ENCODE measurements around the gene EXD3. TPM values are rescaled to one million over a fixed set of nuclear protein-coding genes. Genes with fewer than 3 reads are reported as not detected.
A peak's percentile ranks its signal among the peaks of the same experiment; 100 is the strongest.

EXD3 gene
- total RNA-seq, 1 experiment from 2014 or later: 15.3 TPM

DNA sequence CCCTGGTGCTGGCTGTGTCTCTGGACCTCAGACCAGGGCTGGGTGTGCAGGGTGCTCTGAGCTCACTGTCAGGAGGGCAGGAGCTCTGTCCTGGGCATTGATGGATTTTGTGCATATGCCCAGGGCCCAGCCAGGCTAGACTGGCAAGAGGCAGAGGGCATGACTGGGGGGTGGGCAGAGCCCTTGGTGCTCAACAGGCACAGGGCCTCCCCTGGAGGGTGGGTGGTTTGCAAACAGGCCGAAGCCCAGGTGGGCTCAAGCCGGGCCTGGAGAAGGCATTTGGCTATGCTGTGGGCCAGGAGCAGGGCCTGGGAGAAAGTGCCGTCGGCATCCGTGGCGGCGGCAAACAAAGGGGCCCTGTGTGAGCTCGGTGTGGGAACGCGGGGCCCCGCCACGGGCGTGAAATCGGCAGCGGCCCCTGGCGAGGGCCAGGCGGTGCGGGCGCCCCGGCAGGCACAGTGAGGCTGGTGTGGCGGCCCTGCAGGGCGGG, 119.0 kb downstream of the EXD3 start:
- Histone ChIP-seq H3K23ac (ENCODE audit: insufficient read length, low read depth, low read length) (no peak overlapping the region), H3K56ac (ENCODE audit: insufficient read length, low read depth, low read length) (no peak overlapping the region), H4K5ac (ENCODE audit: insufficient read length, low read depth, low read length) (no peak overlapping the region), H2BK120ac (ENCODE audit: low read depth, low read length, poor library complexity, severe bottlenecking) (no peak overlapping the region), H3K27me3 (ENCODE audit: insufficient read depth, low read length) (no peaks in the 10 kb centered on the region; the same call in 1 of the 2 replicates), H4K20me1 (ENCODE audit: control insufficient read depth, insufficient read depth, insufficient read length) (no peaks in the 10 kb centered on the region), H3K4me2 (ENCODE audit: insufficient read depth, insufficient read length, low read length) (no peak overlapping the region), H3K9me3 (ENCODE audit: control insufficient read depth, low read depth, low read length) (no peaks in the 10 kb centered on the region), H3K14ac (ENCODE audit: insufficient read depth, low read length) (no peak overlapping the region), H2BK20ac (ENCODE audit: low read depth, low read length, poor library complexity, severe bottlenecking) (no peak overlapping the region), H3T11ph (ENCODE audit: low read length) (no peak overlapping the region), H3K9ac (ENCODE audit: extremely low read depth, insufficient read length, low read length) (no peak overlapping the region), H2AK5ac (ENCODE audit: insufficient read length, low read length) (no peak overlapping the region), H3K79me1 (ENCODE audit: insufficient read depth, low read depth, low read length, poor library complexity, severe bottlenecking) (no peaks in the 10 kb centered on the region), H3K79me2 (ENCODE audit: insufficient read depth, low read length) (no peaks in the 10 kb centered on the region), H2BK12ac (ENCODE audit: insufficient read length, low read depth, low read length) (no peak overlapping the region), H3K18ac (ENCODE audit: insufficient read length, low read depth, low read length) (no peak overlapping the region), H2BK5ac (ENCODE audit: insufficient read length, low read length) (no peak overlapping the region), H2BK15ac (ENCODE audit: low read depth, low read length) (no peak overlapping the region), H3K4me1 (ENCODE audit: insufficient read depth, low read length) (peaks cover 2% of the 10 kb centered on the region; the same call in 1 of the 2 replicates), H2AFZ (ENCODE audit: low read length) (no peak overlapping the region), H4K91ac (ENCODE audit: insufficient read length, low read depth, low read length) (no peak overlapping the region), H3K27ac (ENCODE audit: insufficient read length, low read depth, low read length) (no peak overlapping the region), H4K8ac (replicated peaks; ENCODE audit: insufficient read length, low read depth, low read length) (no peak overlapping the region), H3K23me2 (ENCODE audit: insufficient read length, low read depth, low read length, poor library complexity, severe bottlenecking) (peaks cover 5% of the 10 kb centered on the region), H3K4ac (ENCODE audit: low read depth, low read length) (no peak overlapping the region)
- Mint-ChIP-seq H3K36me3 (ENCODE audit: insufficient read depth in 1 of 3, low read depth in 3 of 3) (peaks cover 0 to 2% (median 0%) of the 10 kb centered on the region in 3 experiments; a peak in 3 of 7 replicates), H3K9me3 (peaks cover 0 to 2% of the 10 kb centered on the region in 2 experiments; a peak in 3 of 5 replicates), H3K4me1 (peaks cover 17 to 39% of the 10 kb centered on the region in 2 experiments), H3K4me3 (no peak overlapping the region), H3K27me3 (ENCODE audit: low read depth) (peaks cover 19% of the 10 kb centered on the region), H3K27ac (no peak overlapping the region)
- no CpG with 5 or more reads among the region's 22 CpGs for WGBS (ENCODE audit: extremely low coverage, insufficient read length, low lambda C conversion rate)
- peak; percentile 31 for DNase-seq
- TF ChIP-seq, protein P1, sequence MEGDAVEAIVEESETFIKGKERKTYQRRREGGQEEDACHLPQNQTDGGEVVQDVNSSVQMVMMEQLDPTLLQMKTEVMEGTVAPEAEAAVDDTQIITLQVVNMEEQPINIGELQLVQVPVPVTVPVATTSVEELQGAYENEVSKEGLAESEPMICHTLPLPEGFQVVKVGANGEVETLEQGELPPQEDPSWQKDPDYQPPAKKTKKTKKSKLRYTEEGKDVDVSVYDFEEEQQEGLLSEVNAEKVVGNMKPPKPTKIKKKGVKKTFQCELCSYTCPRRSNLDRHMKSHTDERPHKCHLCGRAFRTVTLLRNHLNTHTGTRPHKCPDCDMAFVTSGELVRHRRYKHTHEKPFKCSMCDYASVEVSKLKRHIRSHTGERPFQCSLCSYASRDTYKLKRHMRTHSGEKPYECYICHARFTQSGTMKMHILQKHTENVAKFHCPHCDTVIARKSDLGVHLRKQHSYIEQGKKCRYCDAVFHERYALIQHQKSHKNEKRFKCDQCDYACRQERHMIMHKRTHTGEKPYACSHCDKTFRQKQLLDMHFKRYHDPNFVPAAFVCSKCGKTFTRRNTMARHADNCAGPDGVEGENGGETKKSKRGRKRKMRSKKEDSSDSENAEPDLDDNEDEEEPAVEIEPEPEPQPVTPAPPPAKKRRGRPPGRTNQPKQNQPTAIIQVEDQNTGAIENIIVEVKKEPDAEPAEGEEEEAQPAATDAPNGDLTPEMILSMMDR (conservative IDR thresholded peaks at IDR 0.05): no peak
